SH-SY5Y (cell line): ENCODE data around the gene TLE2.

Experiments used
- GATA2 ChIP-seq: IDR thresholded peaks from 2 replicates; pipeline ENCODE4 v1.6.1; 2011; ENCODE audit warnings: mild to moderate bottlenecking, low read depth, low read length
- GATA3 ChIP-seq: IDR thresholded peaks from 2 replicates; pipeline ENCODE4 v1.6.1; 2011; ENCODE audit warnings: low read depth, mild to moderate bottlenecking, low read length, moderate library complexity

GRCh38 chr19:3028305-3029064 lies 595 bp downstream of the TLE2 start:
- TF ChIP-seq GATA2: no peak
- no peak for TF ChIP-seq GATA3
